OCI-LY3 (cell line): ENCODE measurements around the gene LPAR3.

Source experiments
- EZH2phosphoT487 ChIP-seq: fragments of 200-600 bp; shearing (Covaris generic); IDR thresholded peaks from 2 replicates; pipeline ENCODE4 v1.6.1; 2018; ENCODE audit warnings: antibody characterized with exemption, mixed run types, low read depth
- TF ChIP-seq, protein P1 (sequence below): fragments of 200-600, 300-600 bp; sonication (generic); IDR thresholded peaks from 2 replicates; pipeline ENCODE4 v1.5.1; 2014; ENCODE audit warnings: antibody characterized with exemption, low read length, low read depth

DNA sequence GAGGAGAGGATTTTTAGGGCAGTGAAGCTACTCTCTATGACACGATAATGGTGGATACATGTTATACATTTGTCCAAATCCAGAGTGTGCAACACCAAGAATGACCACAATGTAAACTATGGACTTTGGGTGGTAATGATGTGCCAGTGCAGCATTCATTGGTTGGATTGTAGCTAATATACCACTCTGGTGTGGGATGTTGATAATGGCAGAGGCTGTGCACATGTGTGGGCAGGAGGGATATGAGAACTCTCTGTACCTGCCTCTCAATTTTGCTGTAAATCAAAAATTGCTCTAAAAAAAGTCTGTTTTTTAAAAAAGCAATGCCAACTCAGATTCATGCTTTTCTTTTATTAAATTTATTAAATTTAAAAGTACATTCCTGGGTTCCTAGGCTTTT is 27.2 kb upstream of the LPAR3 start:
- TF ChIP-seq, protein P1, sequence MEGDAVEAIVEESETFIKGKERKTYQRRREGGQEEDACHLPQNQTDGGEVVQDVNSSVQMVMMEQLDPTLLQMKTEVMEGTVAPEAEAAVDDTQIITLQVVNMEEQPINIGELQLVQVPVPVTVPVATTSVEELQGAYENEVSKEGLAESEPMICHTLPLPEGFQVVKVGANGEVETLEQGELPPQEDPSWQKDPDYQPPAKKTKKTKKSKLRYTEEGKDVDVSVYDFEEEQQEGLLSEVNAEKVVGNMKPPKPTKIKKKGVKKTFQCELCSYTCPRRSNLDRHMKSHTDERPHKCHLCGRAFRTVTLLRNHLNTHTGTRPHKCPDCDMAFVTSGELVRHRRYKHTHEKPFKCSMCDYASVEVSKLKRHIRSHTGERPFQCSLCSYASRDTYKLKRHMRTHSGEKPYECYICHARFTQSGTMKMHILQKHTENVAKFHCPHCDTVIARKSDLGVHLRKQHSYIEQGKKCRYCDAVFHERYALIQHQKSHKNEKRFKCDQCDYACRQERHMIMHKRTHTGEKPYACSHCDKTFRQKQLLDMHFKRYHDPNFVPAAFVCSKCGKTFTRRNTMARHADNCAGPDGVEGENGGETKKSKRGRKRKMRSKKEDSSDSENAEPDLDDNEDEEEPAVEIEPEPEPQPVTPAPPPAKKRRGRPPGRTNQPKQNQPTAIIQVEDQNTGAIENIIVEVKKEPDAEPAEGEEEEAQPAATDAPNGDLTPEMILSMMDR: no peak
- TF ChIP-seq EZH2phosphoT487: no peak
